ENCODE data around the gene SKAP2. TPM values are rescaled to one million over a fixed set of nuclear protein-coding genes. Genes with fewer than 3 reads are reported as not detected.

SKAP2 gene
- total and polyA plus RNA-seq, 7 donors, result 13.0 to 34.2 (median 19.3) TPM

DNA sequence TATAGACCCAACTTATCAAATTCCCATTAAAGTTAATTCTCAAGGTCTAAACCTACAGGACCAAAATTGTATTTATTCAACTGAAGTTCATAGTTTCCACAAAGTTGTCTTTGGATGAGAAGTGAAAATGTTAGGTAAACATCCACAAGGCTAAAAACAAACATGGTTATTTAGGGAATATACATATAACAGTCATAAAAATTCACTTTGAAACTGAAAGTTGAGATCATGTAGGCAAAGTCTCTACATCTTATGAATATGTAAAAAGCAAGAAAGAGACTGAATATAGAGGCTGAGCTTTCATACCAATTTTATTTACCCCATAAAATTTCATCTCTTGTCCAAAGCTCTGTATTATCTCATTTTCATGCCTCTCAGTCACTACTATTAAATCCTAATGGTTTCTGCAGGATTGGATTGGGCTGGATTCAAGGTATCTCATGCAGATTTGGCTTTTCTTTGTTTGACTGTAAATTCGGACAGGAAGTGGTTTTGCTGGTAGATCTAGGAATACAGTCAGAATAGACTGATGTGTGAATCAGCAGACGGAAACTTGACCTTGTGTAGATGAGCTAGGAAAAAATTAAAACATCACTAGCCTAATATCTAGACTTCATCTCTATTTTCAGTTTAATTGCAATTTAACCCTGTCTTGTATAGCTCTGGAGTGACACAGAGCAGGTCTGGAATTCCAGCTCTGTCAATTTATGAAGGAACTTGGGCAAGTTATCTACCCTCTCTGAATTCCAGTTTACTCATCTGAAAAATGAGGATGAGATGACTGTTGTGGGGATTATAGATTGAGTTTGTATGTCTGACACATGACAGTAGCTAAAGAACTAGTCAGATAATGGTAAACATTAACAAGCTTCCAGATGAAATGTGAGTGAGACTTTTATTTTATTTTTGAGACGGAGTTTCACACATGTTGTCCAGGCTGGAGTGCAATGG, 27.3 kb upstream of the SKAP2 start:
- Histone ChIP-seq H3K4me1 (no peaks in the 10 kb centered on the region), H3K9me3 (no peaks in the 10 kb centered on the region), H3K36me3 (no peaks in the 10 kb centered on the region), H3K4me3 (no peak overlapping the region), H3K27ac (no peak overlapping the region), H3K27me3 (no peaks in the 10 kb centered on the region)
- intact Hi-C loops (cut with DNase I), result no loop called here
- TF ChIP-seq POLR2A (IDR thresholded peaks at IDR 0.05) (no peak), EP300 (IDR thresholded peaks at IDR 0.05) (no peak), POLR2AphosphoS5 (IDR thresholded peaks at IDR 0.05) (no peak)
- TF ChIP-seq, protein P1, sequence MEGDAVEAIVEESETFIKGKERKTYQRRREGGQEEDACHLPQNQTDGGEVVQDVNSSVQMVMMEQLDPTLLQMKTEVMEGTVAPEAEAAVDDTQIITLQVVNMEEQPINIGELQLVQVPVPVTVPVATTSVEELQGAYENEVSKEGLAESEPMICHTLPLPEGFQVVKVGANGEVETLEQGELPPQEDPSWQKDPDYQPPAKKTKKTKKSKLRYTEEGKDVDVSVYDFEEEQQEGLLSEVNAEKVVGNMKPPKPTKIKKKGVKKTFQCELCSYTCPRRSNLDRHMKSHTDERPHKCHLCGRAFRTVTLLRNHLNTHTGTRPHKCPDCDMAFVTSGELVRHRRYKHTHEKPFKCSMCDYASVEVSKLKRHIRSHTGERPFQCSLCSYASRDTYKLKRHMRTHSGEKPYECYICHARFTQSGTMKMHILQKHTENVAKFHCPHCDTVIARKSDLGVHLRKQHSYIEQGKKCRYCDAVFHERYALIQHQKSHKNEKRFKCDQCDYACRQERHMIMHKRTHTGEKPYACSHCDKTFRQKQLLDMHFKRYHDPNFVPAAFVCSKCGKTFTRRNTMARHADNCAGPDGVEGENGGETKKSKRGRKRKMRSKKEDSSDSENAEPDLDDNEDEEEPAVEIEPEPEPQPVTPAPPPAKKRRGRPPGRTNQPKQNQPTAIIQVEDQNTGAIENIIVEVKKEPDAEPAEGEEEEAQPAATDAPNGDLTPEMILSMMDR (IDR thresholded peaks at IDR 0.05), result no peak
- DNase-seq, result no peak
- 77 to 81% methylated on average over 3 of the region's 3 CpGs for WGBS, 2 donors

DNA sequence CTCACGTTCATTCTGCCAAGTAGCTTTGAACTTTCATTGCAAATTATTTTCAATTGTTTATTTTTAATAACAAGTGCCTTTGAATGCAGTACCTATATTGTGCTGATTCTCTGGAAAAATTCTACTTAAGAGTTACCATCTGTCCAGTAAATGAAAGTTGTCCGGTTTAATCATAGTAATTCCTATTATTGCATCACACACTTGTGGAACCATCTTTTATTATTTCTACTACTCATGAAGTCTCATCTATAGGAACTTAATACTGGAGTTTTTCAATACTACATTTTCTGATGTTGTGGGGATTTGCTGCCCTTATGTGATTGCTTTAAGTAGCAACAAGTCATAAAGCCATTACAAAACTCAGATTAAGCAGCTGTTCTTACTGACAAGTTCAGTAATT, 16.5 kb upstream of the SKAP2 start:
- intact Hi-C loops (cut with DNase I), result no loop called here
- WGBS, 2 donors, result 86 to 88% methylated on average over 2 of the region's 2 CpGs

DNA sequence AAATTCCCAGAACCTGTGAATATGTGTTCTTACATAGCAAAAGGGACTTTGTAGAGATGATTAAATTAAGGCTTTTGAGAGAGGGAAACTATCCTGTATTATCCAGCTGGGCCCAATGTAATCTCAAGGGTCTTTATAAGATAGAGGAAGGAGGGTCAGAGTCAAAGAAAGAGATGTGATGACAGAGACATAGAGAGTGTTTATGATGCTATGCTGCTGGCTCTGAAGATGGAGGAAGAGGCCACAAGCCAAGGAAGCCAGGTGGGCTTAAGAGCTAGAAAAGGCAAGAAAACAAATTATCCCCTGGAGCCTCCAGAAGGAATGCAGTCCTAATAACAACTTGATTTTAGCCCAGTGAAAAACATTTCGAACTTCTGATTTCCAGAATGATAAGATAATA, 15.3 kb upstream of the SKAP2 start:
- WGBS, 2 donors, result 91% methylated on average over 1 of the region's 1 CpG
- H3K27me3 ChIP-seq, result no peaks in the 10 kb centered on the region
- H3K4me3 ChIP-seq, result no peak overlapping the region
- DNase-seq, result no peak
- H3K36me3 ChIP-seq, result no peaks in the 10 kb centered on the region
- no peak overlapping the region for H3K27ac ChIP-seq
- no peak for TF ChIP-seq POLR2A (IDR thresholded peaks at IDR 0.05)
- TF ChIP-seq, protein P1 (IDR thresholded peaks at IDR 0.05), result no peak
- TF ChIP-seq EP300 (IDR thresholded peaks at IDR 0.05), result no peak
- TF ChIP-seq POLR2AphosphoS5 (IDR thresholded peaks at IDR 0.05), result no peak
- intact Hi-C loops (cut with DNase I), result no loop called here
- peaks cover 0 to 3% (median 0%) of the 10 kb centered on the region in 4 donors for H3K9me3 ChIP-seq
- H3K4me1 ChIP-seq, result no peaks in the 10 kb centered on the region

More for the DNA sequence above, 16.5 kb upstream of the SKAP2 start:
- DNase-seq, result no peak
- Histone ChIP-seq H3K9me3 (peaks cover 0 to 5% (median 2%) of the 10 kb centered on the region in 4 donors), H3K27ac (no peak overlapping the region), H3K4me3 (no peak overlapping the region), H3K27me3 (no peaks in the 10 kb centered on the region), H3K4me1 (no peaks in the 10 kb centered on the region), H3K36me3 (no peaks in the 10 kb centered on the region)
- TF ChIP-seq POLR2AphosphoS5 (IDR thresholded peaks at IDR 0.05), result no peak
- TF ChIP-seq, protein P1 (IDR thresholded peaks at IDR 0.05), result no peak
- TF ChIP-seq POLR2A (IDR thresholded peaks at IDR 0.05), result no peak
- no peak for TF ChIP-seq EP300 (IDR thresholded peaks at IDR 0.05)

DNA sequence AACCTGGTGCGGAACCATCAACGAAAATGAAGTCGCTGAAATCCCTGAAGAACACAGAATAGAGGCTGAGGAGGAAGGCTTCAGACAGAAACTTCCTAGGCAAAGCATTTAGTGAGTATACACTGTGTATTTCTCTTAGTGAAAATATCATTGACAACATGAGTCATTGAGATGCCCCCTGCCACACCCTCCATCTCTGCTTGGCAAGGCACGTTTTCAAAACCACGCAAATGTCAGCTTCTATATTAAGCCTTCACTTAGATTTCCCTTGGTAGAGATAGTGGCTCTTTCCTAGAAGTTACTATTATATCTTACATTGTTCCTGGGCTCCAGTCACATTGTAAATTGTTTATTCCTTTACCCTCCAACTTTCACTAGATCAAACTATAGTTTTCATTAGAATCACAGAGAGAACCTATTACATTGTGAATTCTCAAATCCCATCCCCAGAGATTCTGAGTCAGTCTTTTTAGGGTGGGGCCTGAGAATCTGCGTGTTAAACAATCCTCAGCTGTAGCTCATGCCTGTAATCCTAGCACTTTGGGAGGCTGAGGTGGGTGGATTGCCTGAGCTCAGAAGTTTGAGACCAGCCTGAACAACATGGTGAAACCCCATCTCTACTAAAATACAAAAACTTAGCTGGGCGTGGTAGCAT, 4.6 kb upstream of the SKAP2 start:
- no peaks in the 10 kb centered on the region for H3K36me3 ChIP-seq
- WGBS, 2 donors, result 80 to 84% methylated on average over 7 of the region's 7 CpGs
- H3K4me3 ChIP-seq, result no peak overlapping the region
- no peaks in the 10 kb centered on the region for H3K27me3 ChIP-seq
- TF ChIP-seq, protein P1 (IDR thresholded peaks at IDR 0.05), result no peak
- TF ChIP-seq POLR2AphosphoS5 (IDR thresholded peaks at IDR 0.05), result no peak
- TF ChIP-seq EP300 (IDR thresholded peaks at IDR 0.05), result no peak
- TF ChIP-seq POLR2A (IDR thresholded peaks at IDR 0.05), result no peak
- H3K4me1 ChIP-seq, result no peaks in the 10 kb centered on the region
- intact Hi-C loops (cut with DNase I), result no loop called here
- H3K27ac ChIP-seq, result no peak overlapping the region
- DNase-seq, result no peak
- H3K9me3 ChIP-seq, result no peaks in the 10 kb centered on the region
